GM23248 (cell line): ENCODE results near the gene WWOX.

Experiments
- EZH2 ChIP-seq: fragments of 200-600 bp; sonication (generic); IDR thresholded peaks from 2 replicates; pipeline ENCODE4 v1.6.1; 2018; ENCODE audit warnings: antibody characterized with exemption, mild to moderate bottlenecking; ENCODE audit not compliant: insufficient read depth, poor library complexity, severe bottlenecking
- EZH2phosphoT487 ChIP-seq: fragments of 200-600 bp; sonication (generic); IDR thresholded peaks from 2 replicates; pipeline ENCODE4 v1.6.1; 2018; ENCODE audit warnings: antibody characterized with exemption, moderate library complexity, mild to moderate bottlenecking, low read depth; ENCODE audit not compliant: insufficient read depth

DNA sequence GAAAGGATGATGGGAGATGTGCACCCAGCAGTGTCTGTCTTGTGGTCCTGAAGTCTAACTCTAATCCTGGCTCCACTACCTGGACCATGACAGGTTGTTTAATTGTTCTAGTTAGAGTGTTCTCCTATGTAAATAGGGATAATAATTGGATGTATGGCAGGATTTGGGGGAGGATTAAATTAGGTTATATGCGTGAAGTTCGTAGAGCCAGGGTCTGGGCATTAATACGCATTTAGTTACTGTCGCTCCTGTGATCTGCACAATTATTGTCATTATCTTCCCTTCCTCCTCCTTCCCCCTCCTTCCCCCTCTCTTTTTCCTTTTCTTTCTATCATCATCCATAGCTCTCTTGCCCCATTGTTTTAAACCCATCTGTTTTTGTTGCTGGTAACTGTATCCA is 210.3 kb downstream of the WWOX start:
- no peak for TF ChIP-seq EZH2
- TF ChIP-seq EZH2phosphoT487, result no peak
